Fibroblast of mammary gland (primary cell): ENCODE measurements around the gene HSPA5.
"Not testable (repeated sequence)": the region's sequence is repeated elsewhere in the genome, so short reads cannot be mapped to it uniquely, and the experiment has no call there.

Source experiments
- DNase-seq: peaks from one replicate; pipeline ENCODE4 v3.0.0-alpha.2; 2010; ENCODE audit warnings: low read depth
- H3K4me3 ChIP-seq: 2 replicates; pipeline ENCODE4 v1.5.1; 2011; ENCODE audit warnings: low read depth, mild to moderate bottlenecking, low read length, moderate library complexity; ENCODE audit not compliant: control insufficient read depth
- TF ChIP-seq, protein P1 (sequence below): conservative IDR thresholded peaks from 2 replicates; pipeline ENCODE4 v1.5.1; 2011; ENCODE audit warnings: low read depth, low read length, inconsistent platforms; ENCODE audit not compliant: control insufficient read depth, insufficient read depth

HSPA5 gene

DNA sequence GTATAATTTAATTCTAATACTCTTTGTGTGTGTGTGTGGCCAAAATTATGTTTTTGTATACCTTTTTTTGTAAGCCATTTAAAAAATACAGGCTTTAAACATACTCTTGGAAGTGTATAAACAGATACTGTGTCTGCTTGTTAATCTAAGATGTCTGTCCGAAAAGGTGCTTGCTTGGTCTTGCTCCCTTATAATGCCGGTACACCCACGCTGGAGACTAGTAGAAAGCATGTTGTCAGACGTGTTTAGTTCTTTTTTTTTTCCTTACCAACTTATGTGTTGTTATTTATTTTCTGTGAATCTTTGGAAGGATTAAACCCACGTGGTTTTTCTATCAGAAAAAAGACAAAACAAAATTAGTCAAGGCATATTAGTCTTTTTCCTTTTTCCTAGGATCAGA, 29.9 kb upstream of the HSPA5 start:
- TF ChIP-seq, protein P1, sequence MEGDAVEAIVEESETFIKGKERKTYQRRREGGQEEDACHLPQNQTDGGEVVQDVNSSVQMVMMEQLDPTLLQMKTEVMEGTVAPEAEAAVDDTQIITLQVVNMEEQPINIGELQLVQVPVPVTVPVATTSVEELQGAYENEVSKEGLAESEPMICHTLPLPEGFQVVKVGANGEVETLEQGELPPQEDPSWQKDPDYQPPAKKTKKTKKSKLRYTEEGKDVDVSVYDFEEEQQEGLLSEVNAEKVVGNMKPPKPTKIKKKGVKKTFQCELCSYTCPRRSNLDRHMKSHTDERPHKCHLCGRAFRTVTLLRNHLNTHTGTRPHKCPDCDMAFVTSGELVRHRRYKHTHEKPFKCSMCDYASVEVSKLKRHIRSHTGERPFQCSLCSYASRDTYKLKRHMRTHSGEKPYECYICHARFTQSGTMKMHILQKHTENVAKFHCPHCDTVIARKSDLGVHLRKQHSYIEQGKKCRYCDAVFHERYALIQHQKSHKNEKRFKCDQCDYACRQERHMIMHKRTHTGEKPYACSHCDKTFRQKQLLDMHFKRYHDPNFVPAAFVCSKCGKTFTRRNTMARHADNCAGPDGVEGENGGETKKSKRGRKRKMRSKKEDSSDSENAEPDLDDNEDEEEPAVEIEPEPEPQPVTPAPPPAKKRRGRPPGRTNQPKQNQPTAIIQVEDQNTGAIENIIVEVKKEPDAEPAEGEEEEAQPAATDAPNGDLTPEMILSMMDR, result no peak
- DNase-seq, result no peak
- H3K4me3 ChIP-seq, result no peak overlapping the region

DNA sequence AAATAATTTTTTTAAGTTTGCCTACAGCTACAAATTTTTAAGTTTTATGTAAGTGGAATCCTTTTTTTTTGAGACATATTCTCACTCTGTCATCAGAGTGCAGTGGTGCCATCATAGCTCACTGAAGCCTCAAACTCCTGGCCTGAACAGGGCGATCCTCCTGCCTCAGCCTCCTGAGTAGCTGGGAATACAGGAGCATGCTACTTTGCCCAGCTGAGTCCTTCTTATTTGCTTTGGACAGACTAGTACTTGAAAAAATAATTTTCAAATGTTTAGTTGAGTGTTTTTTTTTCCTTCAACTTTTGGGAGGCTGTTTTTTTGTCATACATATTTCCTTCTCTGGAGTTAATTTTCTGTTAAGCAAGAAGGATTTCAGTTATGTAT, 27.9 kb upstream of the HSPA5 start:
- TF ChIP-seq, protein P1, result no peak

DNA sequence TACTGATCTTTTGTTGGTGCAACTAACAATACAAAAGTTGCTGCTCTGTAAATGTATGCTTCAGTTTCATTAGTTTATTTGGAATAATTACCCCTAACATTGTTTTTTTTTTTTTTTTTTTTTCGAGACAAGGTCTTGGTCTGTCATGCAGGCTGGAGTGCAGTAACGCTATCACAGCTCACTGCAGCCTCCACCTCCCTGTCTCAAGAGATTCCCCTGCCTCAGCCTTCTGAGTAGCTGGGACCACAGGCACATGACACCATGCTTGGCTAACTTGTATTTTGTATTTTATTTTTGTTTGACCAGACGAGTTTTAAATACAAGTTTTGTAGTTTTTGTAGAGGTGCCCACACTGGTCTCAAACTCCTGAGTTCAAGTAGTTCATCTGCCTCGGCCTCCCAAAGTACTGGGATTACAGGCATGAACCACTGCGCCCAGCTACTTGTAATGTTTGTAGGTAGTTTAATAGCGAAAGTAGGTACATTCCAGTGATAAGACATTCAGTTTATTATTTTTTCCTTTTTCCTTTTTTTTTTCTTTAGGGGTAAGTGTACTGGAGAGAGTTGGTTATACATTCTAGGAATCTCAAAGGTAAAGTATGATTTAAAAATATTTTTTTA, 27.4 kb upstream of the HSPA5 start:
- H3K4me3 ChIP-seq, result no peak overlapping the region
- TF ChIP-seq, protein P1, result no peak
- no peak for DNase-seq

More for the DNA sequence above, 27.9 kb upstream of the HSPA5 start:
- H3K4me3 ChIP-seq, result no peak overlapping the region
- DNase-seq, result no peak

DNA sequence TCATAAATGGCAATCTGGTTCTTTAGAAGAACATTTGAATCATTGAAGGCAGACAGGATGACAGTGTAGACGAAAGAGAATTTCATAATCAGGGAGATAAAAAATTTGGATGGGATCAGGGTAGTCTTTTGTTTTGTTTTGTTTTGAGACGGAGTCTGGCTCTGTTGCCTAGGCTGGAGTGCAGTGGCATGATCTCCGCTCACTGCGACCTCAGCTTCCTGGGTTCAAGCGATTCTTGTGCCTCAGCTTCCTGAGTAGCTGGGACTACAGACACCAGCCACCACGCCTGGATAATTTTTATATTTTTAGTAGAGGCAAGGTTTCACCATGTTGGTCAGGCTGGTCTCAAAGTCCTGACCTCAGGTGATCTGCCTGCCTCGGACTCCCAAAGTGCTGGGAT, 22.9 kb upstream of the HSPA5 start:
- H3K4me3 ChIP-seq, DNase-seq: not testable (repeated sequence)

DNA sequence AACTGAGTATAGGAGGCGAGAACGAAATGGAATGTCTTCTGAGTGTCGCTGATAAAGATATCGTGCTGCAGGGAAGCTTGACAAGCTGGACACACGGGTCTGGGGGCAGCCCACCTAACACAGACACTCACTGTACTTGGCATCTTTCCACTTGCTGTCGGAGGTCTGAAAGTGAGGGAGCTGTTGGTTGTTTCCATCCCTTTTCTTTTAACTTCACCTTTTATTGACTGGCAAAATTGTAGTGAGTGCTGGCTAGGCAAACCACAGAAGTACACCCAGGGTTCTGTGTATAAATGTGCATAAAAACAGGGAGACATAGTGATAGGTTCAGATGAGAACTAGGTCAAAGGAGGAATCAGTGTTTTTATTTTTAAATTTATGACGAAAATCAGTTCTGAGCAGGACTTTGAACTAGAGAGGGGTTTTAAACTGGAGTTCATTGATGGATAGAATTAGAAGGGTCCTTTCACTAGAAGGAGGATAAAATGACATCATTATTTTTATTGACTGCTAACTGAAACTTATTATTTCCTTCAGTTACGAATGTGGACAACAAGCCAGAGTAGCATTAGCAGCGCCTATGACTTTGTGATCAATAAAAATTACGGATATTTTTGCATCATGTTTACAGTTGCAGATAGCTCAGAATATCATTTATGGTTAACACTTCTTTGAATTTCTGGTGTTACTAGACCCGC, 21.3 kb upstream of the HSPA5 start:
- TF ChIP-seq, protein P1, result no peak
- no peak for DNase-seq
- H3K4me3 ChIP-seq, result peak overlapping the region; percentile 88

DNA sequence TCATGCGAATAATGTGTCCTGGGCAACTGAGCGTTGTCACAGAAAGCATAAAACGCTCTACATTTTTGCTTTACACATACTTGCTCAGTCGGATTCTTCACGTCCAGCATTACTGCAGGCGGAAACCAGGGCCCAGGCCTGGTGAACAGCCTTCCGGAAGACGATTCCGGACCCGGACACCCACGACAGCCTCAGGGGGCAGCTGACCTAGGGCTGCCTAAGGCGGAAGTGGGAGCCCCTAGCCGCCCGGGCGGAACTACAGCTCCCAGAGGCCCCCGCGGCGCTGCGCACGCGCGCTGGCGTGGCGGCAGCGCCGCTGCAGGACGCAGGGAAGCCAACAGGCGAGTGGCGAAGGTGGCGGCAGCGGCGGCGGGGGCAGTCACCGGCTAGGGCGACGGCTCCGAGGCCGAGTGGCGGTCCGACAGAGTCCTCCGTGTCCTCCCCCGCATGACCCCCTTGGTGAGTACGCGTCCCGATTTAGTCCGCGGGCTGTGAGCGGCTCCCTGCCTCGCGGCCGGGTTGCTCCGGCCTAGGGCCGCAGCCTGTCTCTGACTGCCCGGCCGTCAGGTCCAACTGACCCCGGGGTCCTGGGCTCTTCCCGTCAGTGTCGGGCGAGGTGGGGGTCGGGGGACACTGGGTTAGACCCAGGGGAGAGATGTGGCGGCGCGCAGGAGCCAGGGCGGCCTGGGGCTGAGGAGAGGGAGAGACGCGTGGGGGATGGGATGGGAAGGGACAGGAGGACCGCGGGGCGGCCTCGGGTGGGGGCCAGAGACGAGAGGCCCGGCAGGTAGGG, 20.6 kb upstream of the HSPA5 start, which contains the start of gene GAPVD1:
Gene GAPVD1 (plus strand): TSS at position 326 of the 793 bp plus-strand sequence. CDS start 37,096 bp downstream, outside the sequence.
- TF ChIP-seq, protein P1, result no peak
- DNase-seq, result peak; percentile 85
- H3K4me3 ChIP-seq, result peak within 1 kb of the TSS; percentile 88

DNA sequence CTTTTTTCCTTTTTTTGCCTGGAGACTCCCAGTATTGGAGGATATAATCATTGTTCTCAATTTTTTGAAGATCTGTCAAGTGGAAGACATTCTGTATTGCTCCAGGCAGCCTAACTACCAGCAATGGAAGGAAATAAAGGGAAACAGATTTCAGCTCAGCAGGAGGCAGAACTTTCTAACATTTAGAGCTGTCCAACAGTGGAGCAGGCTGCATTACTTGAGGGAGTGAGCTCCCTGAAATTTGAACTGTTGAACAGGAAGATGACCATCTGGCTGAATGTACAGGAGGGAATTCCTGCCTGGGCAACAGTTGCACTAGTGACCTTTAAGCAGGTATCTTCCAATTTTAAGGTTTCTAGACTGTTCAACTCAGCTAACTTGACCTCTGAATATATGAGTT, 19.4 kb upstream of the HSPA5 start:
- no peak overlapping the region for H3K4me3 ChIP-seq
- TF ChIP-seq, protein P1, result no peak
- DNase-seq, result no peak
